Astrocyte (in vitro differentiated cells and primary cell): Measurements from ENCODE around the gene CHD6. TPM values are rescaled to one million over a fixed set of nuclear protein-coding genes. Genes with fewer than 3 reads are reported as not detected.

ENCODE experiments used
- DNase-seq: peaks from one replicate; pipeline ENCODE4 v3.0.0-alpha.2; 2010; ENCODE audit warnings: low read depth
- FAIRE-seq: peaks from 2 replicates; lab custom pipeline; 2011; peaks lifted over from hg19 to GRCh38; lab: Jason Lieb, UNC
- H2AFZ ChIP-seq: 2 replicates; pipeline ENCODE4 v1.6.0; 2012; ENCODE audit warnings: low read depth, low read length, inconsistent platforms
- H3K27ac ChIP-seq: 2 replicates; pipeline ENCODE4 v1.5.1; 2011; ENCODE audit warnings: low read depth, low read length, inconsistent platforms
- H3K27me3 ChIP-seq: 2 replicates; pipeline ENCODE4 v1.6.0; 2011; ENCODE audit warnings: low read length, inconsistent platforms; ENCODE audit not compliant: insufficient read depth
- H3K36me3 ChIP-seq: 2 replicates; pipeline ENCODE4 v1.5.1; 2011; ENCODE audit warnings: low read length, inconsistent platforms; ENCODE audit not compliant: insufficient read depth
- H3K4me1 ChIP-seq: 2 replicates; pipeline ENCODE4 v1.5.1; 2011; ENCODE audit warnings: low read length, inconsistent platforms; ENCODE audit not compliant: insufficient read depth
- H3K4me2 ChIP-seq: 2 replicates; pipeline ENCODE4 v1.6.0; 2012; ENCODE audit warnings: low read length, inconsistent platforms
- H3K4me3 ChIP-seq: 2 replicates; pipeline ENCODE4 v1.5.1; 2011; ENCODE audit warnings: low read depth, mild to moderate bottlenecking, low read length, inconsistent platforms; ENCODE audit not compliant: insufficient read depth
- H3K79me2 ChIP-seq: 2 replicates; pipeline ENCODE4 v1.6.0; 2012; ENCODE audit warnings: mild to moderate bottlenecking, low read length, inconsistent platforms; ENCODE audit not compliant: insufficient read depth
- H3K9ac ChIP-seq: 2 replicates; pipeline ENCODE4 v1.6.0; 2012; ENCODE audit warnings: mild to moderate bottlenecking, low read length, inconsistent platforms
- H3K9me3 ChIP-seq: 2 replicates; pipeline ENCODE4 v1.5.1; 2012; ENCODE audit warnings: low read depth, mild to moderate bottlenecking, low read length, inconsistent platforms; ENCODE audit not compliant: insufficient read depth
- H4K20me1 ChIP-seq: 2 replicates; pipeline ENCODE4 v1.6.0; 2012; ENCODE audit warnings: low read length, inconsistent platforms; ENCODE audit not compliant: insufficient read depth
- H3K27ac Mint-ChIP-seq: one replicate; pipeline ENCODE4 v1.8.0; 2021; ENCODE audit warnings: mild to moderate bottlenecking, mixed read lengths; ENCODE audit not compliant: unreplicated experiment
- H3K27me3 Mint-ChIP-seq: one replicate; pipeline ENCODE4 v1.8.0; 2021; ENCODE audit warnings: low read depth, mixed read lengths; ENCODE audit not compliant: unreplicated experiment
- H3K36me3 Mint-ChIP-seq: one replicate; pipeline ENCODE4 v1.8.0; 2021; ENCODE audit warnings: low read depth, mixed read lengths; ENCODE audit not compliant: unreplicated experiment
- H3K4me1 Mint-ChIP-seq: one replicate; pipeline ENCODE4 v1.8.0; 2021; ENCODE audit warnings: low read depth, mixed read lengths; ENCODE audit not compliant: unreplicated experiment
- H3K4me3 Mint-ChIP-seq: one replicate; pipeline ENCODE4 v1.8.0; 2021; ENCODE audit warnings: mild to moderate bottlenecking, moderate library complexity, mixed read lengths; ENCODE audit not compliant: unreplicated experiment
- H3K9me3 Mint-ChIP-seq: one replicate; pipeline ENCODE4 v1.8.0; 2021; ENCODE audit warnings: mild to moderate bottlenecking, mixed read lengths; ENCODE audit not compliant: unreplicated experiment
- EZH2 ChIP-seq: IDR thresholded peaks from 2 replicates; pipeline ENCODE4 v1.6.1; 2012; ENCODE audit warnings: mild to moderate bottlenecking, low read length, inconsistent platforms; ENCODE audit not compliant: insufficient read depth
- total RNA-seq: library from RNA; stranded (reverse); gene quantifications from 2 replicates; pipeline ENCODE4 v1.2.1, GENCODE V29; 2021
- TF ChIP-seq, protein P1 (sequence below): IDR thresholded peaks from 2 replicates; pipeline ENCODE4 v1.5.1; 2011; ENCODE audit warnings: low read depth, mild to moderate bottlenecking, inconsistent platforms, low read length, moderate library complexity; ENCODE audit not compliant: insufficient read depth

Gene CHD6
- total RNA-seq, 1 donor from 2014 or later = 44.7 TPM

DNA sequence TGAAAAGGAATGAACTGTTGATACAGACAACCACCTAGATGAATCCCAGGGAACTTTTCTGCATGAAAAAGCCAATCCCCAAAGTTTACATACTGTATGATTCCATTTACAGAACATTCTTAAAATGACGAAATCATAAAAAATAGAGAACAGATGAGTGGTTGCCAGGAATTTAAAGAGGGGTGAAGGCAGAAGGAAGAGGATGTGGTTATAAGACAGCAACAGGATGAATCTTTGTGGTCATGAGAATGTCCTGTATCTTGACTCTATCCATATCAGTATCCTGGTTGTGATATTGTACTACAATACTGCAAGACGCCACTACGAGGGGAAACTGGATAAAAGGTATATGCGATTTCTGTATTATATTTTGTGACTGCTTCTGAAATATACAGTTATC lies 181.5 kb downstream of the CHD6 start:
- H3K4me3 Mint-ChIP-seq = no peak overlapping the region
- Histone ChIP-seq H3K9me3 (no peaks in the 10 kb centered on the region), H3K27me3 (no peaks in the 10 kb centered on the region), H3K27ac (no peak overlapping the region), H2AFZ (no peak overlapping the region), H3K4me1 (no peaks in the 10 kb centered on the region), H3K79me2 (no peaks in the 10 kb centered on the region), H3K9ac (no peak overlapping the region), H3K4me3 (no peak overlapping the region), H4K20me1 (no peaks in the 10 kb centered on the region), H3K36me3 (peaks cover 10% of the 10 kb centered on the region), H3K4me2 (no peak overlapping the region)
- no peaks in the 10 kb centered on the region for H3K27me3 Mint-ChIP-seq
- H3K36me3 Mint-ChIP-seq = peaks cover 30% of the 10 kb centered on the region
- no peak overlapping the region for H3K27ac Mint-ChIP-seq
- TF ChIP-seq, protein P1, sequence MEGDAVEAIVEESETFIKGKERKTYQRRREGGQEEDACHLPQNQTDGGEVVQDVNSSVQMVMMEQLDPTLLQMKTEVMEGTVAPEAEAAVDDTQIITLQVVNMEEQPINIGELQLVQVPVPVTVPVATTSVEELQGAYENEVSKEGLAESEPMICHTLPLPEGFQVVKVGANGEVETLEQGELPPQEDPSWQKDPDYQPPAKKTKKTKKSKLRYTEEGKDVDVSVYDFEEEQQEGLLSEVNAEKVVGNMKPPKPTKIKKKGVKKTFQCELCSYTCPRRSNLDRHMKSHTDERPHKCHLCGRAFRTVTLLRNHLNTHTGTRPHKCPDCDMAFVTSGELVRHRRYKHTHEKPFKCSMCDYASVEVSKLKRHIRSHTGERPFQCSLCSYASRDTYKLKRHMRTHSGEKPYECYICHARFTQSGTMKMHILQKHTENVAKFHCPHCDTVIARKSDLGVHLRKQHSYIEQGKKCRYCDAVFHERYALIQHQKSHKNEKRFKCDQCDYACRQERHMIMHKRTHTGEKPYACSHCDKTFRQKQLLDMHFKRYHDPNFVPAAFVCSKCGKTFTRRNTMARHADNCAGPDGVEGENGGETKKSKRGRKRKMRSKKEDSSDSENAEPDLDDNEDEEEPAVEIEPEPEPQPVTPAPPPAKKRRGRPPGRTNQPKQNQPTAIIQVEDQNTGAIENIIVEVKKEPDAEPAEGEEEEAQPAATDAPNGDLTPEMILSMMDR = no peak
- TF ChIP-seq EZH2 = no peak
- H3K9me3 Mint-ChIP-seq = no peaks in the 10 kb centered on the region
- peaks cover 5% of the 10 kb centered on the region for H3K4me1 Mint-ChIP-seq
- FAIRE-seq (no peak), DNase-seq (peak; percentile 48)

DNA sequence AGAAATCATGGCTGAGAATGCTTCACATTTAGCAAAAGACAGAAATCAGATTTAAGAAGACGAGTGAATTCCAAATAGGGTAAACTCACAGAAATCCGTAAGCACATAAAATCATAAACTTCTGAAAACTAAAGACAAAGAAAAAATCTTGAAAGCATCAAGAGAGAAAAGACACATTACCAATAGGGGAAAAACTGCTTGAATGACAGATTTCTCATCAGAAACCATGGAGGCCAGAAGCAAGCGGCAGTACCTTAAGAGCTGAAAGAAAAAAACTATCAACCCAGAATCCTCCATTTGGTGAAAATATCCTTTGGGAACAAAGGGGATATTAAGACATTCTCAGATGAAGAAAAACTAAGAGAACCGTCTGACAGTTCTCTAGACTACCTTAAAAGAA lies 185.0 kb downstream of the CHD6 start:
- H3K27me3 ChIP-seq = no peaks in the 10 kb centered on the region
- H3K4me2 ChIP-seq = no peak overlapping the region
- no peak overlapping the region for H2AFZ ChIP-seq
- no peak for DNase-seq
- peaks cover 3% of the 10 kb centered on the region for H3K36me3 ChIP-seq
- H3K79me2 ChIP-seq = no peaks in the 10 kb centered on the region
- H3K9me3 ChIP-seq = no peaks in the 10 kb centered on the region
- Mint-ChIP-seq H3K4me3 (no peak overlapping the region), H3K27me3 (no peaks in the 10 kb centered on the region), H3K4me1 (peaks cover 11% of the 10 kb centered on the region), H3K27ac (no peak overlapping the region), H3K9me3 (no peaks in the 10 kb centered on the region), H3K36me3 (peaks cover 18% of the 10 kb centered on the region)
- H4K20me1 ChIP-seq = no peaks in the 10 kb centered on the region
- no peak for FAIRE-seq
- no peak overlapping the region for H3K27ac ChIP-seq
- TF ChIP-seq, protein P1 = no peak
- no peak for TF ChIP-seq EZH2
- no peak overlapping the region for H3K4me3 ChIP-seq
- H3K9ac ChIP-seq = no peak overlapping the region
- H3K4me1 ChIP-seq = peaks cover 6% of the 10 kb centered on the region

DNA sequence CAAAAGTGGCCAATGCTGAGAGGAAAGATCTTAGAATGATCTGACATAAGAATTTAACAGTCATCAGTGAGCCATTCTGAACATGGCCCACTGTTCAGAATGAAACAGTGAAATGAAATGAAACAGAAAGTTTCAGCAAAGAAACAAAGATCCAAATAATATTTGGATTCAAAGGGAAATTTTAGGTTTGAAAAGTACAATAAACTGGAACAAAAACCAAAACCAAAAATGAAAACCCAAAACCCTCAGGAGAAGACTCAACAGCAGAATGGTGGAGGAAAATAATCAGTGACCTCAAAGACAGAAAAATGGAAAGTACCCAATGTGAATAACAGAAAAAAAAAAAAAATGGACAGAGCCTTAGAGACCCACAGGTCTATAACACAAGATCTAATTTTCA lies 185.4 kb downstream of the CHD6 start:
- no peaks in the 10 kb centered on the region for H4K20me1 ChIP-seq
- H3K9ac ChIP-seq = no peak overlapping the region
- DNase-seq = no peak
- Mint-ChIP-seq H3K4me1 (peaks cover 15% of the 10 kb centered on the region), H3K9me3 (no peaks in the 10 kb centered on the region), H3K27me3 (no peaks in the 10 kb centered on the region), H3K4me3 (no peak overlapping the region), H3K36me3 (peaks cover 18% of the 10 kb centered on the region), H3K27ac (peak overlapping the region; percentile 28)
- H2AFZ ChIP-seq = no peak overlapping the region
- no peaks in the 10 kb centered on the region for H3K9me3 ChIP-seq
- no peak overlapping the region for H3K4me3 ChIP-seq
- H3K27ac ChIP-seq = no peak overlapping the region
- H3K4me1 ChIP-seq = peaks cover 7% of the 10 kb centered on the region
- no peaks in the 10 kb centered on the region for H3K79me2 ChIP-seq
- no peaks in the 10 kb centered on the region for H3K27me3 ChIP-seq
- TF ChIP-seq EZH2 = no peak
- TF ChIP-seq, protein P1 = no peak
- FAIRE-seq = peak; percentile 50
- peaks cover 3% of the 10 kb centered on the region for H3K36me3 ChIP-seq
- H3K4me2 ChIP-seq = no peak overlapping the region
